NK-92 (cell line): ENCODE data around the gene NR4A3.
A peak's percentile ranks its signal among the peaks of the same experiment; 100 is the strongest.

Experiments used
- DNase-seq: peaks from one replicate; lab custom pipeline; 2025; ENCODE audit not compliant: unreplicated experiment; lab: John Stamatoyannopoulos, UW

NR4A3 gene

GRCh38 chr9:99873531-99873930, 51.8 kb downstream of the NR4A3 start:
- DNase-seq = no peak

- no peak for DNase-seq
Observed at GRCh38 chr9:99873943-99874584, 52.4 kb downstream of the NR4A3 start.

GRCh38 chr9:99876190-99876589, 54.5 kb downstream of the NR4A3 start:
- no peak for DNase-seq

GRCh38 chr9:99878651-99879050, 57.0 kb downstream of the NR4A3 start:
- DNase-seq = no peak

GRCh38 chr9:99881769-99882168, 60.1 kb downstream of the NR4A3 start:
- no peak for DNase-seq

GRCh38 chr9:99885747-99886146, 64.1 kb downstream of the NR4A3 start:
- no peak for DNase-seq

GRCh38 chr9:99889120-99889519, 67.4 kb downstream of the NR4A3 start:
- no peak for DNase-seq

GRCh38 chr9:99894826-99895225, 73.1 kb downstream of the NR4A3 start:
- no peak for DNase-seq

GRCh38 chr9:99895510-99895909, 73.8 kb downstream of the NR4A3 start:
- DNase-seq = no peak

- DNase-seq = no peak
Observed at GRCh38 chr9:99896119-99896518, 74.4 kb downstream of the NR4A3 start.

GRCh38 chr9:99903393-99903792, 81.7 kb downstream of the NR4A3 start:
- DNase-seq = no peak

GRCh38 chr9:99905833-99906402, 84.2 kb downstream of the NR4A3 start:
- DNase-seq = no peak

- DNase-seq = peak; percentile 10
Observed at GRCh38 chr9:99906403-99907207, 84.9 kb downstream of the NR4A3 start, which contains the start of gene STX17. STX17 (plus strand) TSS chr9:99906654; CDS start chr9:99915240, 8,586 bp downstream.

- DNase-seq = no peak
Observed at GRCh38 chr9:99907208-99907532, 85.5 kb downstream of the NR4A3 start.

- no peak for DNase-seq
Observed at GRCh38 chr9:99911600-99911999, 89.9 kb downstream of the NR4A3 start.
